DOHH2 (cell line): Measurements from ENCODE around the gene NPM1.

Source experiments
- H3F3A ChIP-seq: fragments of 200-600 bp; sonication (generic), shearing (Covaris generic); 2 replicates; pipeline ENCODE4 v1.6.0; 2016; ENCODE audit warnings: antibody characterized with exemption, mild to moderate bottlenecking; ENCODE audit not compliant: control insufficient read depth, insufficient read depth
- H3K27ac ChIP-seq: fragments of 200-600 bp; sonication (generic); 2 replicates; pipeline ENCODE4 v1.5.1; 2014; ENCODE audit warnings: low read depth, mild to moderate bottlenecking, low read length, moderate library complexity
- H3K27me3 ChIP-seq: fragments of 200-600 bp; sonication (generic); 2 replicates; pipeline ENCODE4 v1.6.1; 2014; ENCODE audit warnings: mild to moderate bottlenecking, low read length, mixed read lengths; ENCODE audit not compliant: control insufficient read depth
- H3K36me3 ChIP-seq: fragments of 200-600 bp; sonication (generic); 2 replicates; pipeline ENCODE4 v1.6.1; 2014; ENCODE audit warnings: mild to moderate bottlenecking, low read length, moderate library complexity, mixed read lengths; ENCODE audit not compliant: control insufficient read depth
- H3K4me1 ChIP-seq: fragments of 200-600 bp; sonication (generic); 2 replicates; pipeline ENCODE4 v1.6.1; 2014; ENCODE audit warnings: mild to moderate bottlenecking, low read length, mixed read lengths; ENCODE audit not compliant: control insufficient read depth
- H3K4me2 ChIP-seq: fragments of 200-600 bp; sonication (generic); 2 replicates; pipeline ENCODE4 v1.6.0; 2014; ENCODE audit warnings: mild to moderate bottlenecking, low read length, moderate library complexity
- H3K4me3 ChIP-seq: fragments of 200-600 bp; sonication (generic); 2 replicates; pipeline ENCODE4 v1.5.1; 2014; ENCODE audit warnings: mild to moderate bottlenecking, low read length, mixed read lengths
- H3K79me2 ChIP-seq: fragments of 200-600 bp; sonication (generic); 2 replicates; pipeline ENCODE4 v1.6.1; 2014; ENCODE audit warnings: mild to moderate bottlenecking, low read length, mixed read lengths; ENCODE audit not compliant: control insufficient read depth
- H3K9me2 ChIP-seq: fragments of 200-600 bp; sonication (generic); replicated peaks from 2 replicates; pipeline ENCODE4 v1.6.1; 2014; ENCODE audit warnings: mild to moderate bottlenecking, low read length, mixed read lengths; ENCODE audit not compliant: control insufficient read depth
- H3K9me3 ChIP-seq: fragments of 200-600 bp; sonication (generic); 2 replicates; pipeline ENCODE4 v1.6.1; 2014; ENCODE audit warnings: antibody characterized with exemption, low read length, mixed read lengths; ENCODE audit not compliant: control insufficient read depth, insufficient read depth
- H4K20me1 ChIP-seq: fragments of 200-600 bp; sonication (generic); 2 replicates; pipeline ENCODE4 v1.6.0; 2014; ENCODE audit warnings: low read depth, mild to moderate bottlenecking, antibody characterized with exemption, low read length, moderate library complexity; ENCODE audit not compliant: control insufficient read depth, insufficient read depth
- EZH2phosphoT487 ChIP-seq: fragments of 200-600 bp; sonication (generic); IDR thresholded peaks from 2 replicates; pipeline ENCODE4 v1.6.1; 2017; ENCODE audit warnings: borderline replicate concordance, mild to moderate bottlenecking, antibody characterized with exemption, low read length, moderate library complexity, mixed read lengths
- TF ChIP-seq, protein P1 (sequence below): fragments of 200-600 bp; sonication (generic); IDR thresholded peaks from one replicate; pipeline ENCODE4 v1.5.1; 2014; ENCODE audit warnings: antibody characterized with exemption, mild to moderate bottlenecking, low read depth, low read length; ENCODE audit not compliant: poor library complexity, severe bottlenecking

Gene NPM1

DNA sequence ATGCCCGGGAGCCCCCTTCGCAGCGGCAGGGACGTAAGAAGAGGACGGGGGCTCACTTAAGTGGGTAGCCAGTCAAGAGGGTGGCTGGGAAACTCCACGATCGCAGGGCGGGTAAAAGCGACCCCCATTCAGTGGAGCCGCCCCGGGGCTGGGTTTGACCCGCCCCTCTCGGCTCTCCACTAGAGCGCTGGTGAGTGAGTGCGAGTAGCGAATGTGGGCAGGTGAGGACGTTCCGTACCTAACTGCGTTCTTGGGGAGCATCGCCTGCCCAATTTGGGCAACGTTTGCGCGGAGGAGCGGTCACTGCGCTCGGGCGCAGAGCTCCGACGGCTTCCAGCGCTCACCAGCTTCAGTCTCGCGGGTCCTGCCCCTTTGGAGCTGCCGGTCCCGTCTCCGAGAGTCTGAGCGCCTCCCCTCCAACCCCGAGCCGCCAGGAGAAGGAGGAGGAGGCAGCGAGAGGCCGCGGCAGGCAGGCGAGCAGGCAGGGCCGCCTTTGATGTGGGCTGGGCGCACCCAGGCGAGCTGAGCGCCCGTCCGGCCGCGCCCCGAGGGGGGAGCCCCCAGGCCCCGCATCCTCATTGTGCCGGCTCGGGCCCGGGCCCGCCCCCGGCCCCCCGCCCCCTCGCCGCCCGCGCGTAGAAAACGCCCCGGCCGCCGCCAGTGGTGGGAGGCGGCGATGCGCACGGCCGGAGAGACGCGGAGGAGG is 31.5 kb downstream of the NPM1 start, which contains the start of gene FGF18:
Gene FGF18, plus strand, starts transcription at position 666 of the 706 bp plus-strand sequence. CDS start 553 bp downstream, outside the sequence.
- H3K9me3 ChIP-seq, result no peaks in the 10 kb centered on the region
- H3F3A ChIP-seq, result peaks cover 37% of the 10 kb centered on the region
- no peaks in the 10 kb centered on the region for H3K79me2 ChIP-seq
- peak within 1 kb of the TSS; percentile 51 for H3K4me3 ChIP-seq
- H3K27me3 ChIP-seq, result peaks cover 23% of the 10 kb centered on the region
- H3K27ac ChIP-seq, result no peak within 1 kb of the TSS
- H3K4me1 ChIP-seq, result peaks cover 18% of the 10 kb centered on the region
- no peak for TF ChIP-seq EZH2phosphoT487
- TF ChIP-seq, protein P1, sequence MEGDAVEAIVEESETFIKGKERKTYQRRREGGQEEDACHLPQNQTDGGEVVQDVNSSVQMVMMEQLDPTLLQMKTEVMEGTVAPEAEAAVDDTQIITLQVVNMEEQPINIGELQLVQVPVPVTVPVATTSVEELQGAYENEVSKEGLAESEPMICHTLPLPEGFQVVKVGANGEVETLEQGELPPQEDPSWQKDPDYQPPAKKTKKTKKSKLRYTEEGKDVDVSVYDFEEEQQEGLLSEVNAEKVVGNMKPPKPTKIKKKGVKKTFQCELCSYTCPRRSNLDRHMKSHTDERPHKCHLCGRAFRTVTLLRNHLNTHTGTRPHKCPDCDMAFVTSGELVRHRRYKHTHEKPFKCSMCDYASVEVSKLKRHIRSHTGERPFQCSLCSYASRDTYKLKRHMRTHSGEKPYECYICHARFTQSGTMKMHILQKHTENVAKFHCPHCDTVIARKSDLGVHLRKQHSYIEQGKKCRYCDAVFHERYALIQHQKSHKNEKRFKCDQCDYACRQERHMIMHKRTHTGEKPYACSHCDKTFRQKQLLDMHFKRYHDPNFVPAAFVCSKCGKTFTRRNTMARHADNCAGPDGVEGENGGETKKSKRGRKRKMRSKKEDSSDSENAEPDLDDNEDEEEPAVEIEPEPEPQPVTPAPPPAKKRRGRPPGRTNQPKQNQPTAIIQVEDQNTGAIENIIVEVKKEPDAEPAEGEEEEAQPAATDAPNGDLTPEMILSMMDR, result peak; percentile 42
- peak within 1 kb of the TSS; percentile 79 for H3K4me2 ChIP-seq
- H3K36me3 ChIP-seq, result no peaks in the 10 kb centered on the region
- H3K9me2 ChIP-seq, result no peaks in the 10 kb centered on the region
- H4K20me1 ChIP-seq, result no peaks in the 10 kb centered on the region

DNA sequence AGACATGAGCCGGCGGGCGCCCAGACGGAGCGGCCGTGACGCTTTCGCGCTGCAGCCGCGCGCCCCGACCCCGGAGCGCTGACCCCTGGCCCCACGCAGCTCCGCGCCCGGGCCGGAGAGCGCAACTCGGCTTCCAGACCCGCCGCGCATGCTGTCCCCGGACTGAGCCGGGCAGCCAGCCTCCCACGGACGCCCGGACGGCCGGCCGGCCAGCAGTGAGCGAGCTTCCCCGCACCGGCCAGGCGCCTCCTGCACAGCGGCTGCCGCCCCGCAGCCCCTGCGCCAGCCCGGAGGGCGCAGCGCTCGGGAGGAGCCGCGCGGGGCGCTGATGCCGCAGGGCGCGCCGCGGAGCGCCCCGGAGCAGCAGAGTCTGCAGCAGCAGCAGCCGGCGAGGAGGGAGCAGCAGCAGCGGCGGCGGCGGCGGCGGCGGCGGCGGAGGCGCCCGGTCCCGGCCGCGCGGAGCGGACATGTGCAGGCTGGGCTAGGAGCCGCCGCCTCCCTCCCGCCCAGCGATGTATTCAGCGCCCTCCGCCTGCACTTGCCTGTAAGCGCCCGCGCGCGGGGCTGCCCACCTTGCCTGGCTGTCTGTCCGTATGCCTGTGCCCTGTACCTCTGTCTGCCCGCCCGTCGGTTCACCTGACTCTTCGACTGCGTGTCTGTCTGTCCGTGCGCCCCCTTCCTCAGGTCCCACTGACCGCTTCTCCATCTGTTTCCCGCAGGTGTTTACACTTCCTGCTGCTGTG is 32.2 kb downstream of the NPM1 start:
- TF ChIP-seq EZH2phosphoT487, result no peak
- TF ChIP-seq, protein P1, result no peak
- H3K4me1 ChIP-seq, result peaks cover 18% of the 10 kb centered on the region
- H3F3A ChIP-seq, result peaks cover 32% of the 10 kb centered on the region
- no peaks in the 10 kb centered on the region for H3K9me3 ChIP-seq
- H4K20me1 ChIP-seq, result no peaks in the 10 kb centered on the region
- no peaks in the 10 kb centered on the region for H3K79me2 ChIP-seq
- peak overlapping the region; percentile 51 for H3K4me3 ChIP-seq
- H3K9me2 ChIP-seq, result no peaks in the 10 kb centered on the region
- H3K4me2 ChIP-seq, result peak overlapping the region; percentile 79
- no peak overlapping the region for H3K27ac ChIP-seq
- H3K36me3 ChIP-seq, result no peaks in the 10 kb centered on the region
- H3K27me3 ChIP-seq, result peaks cover 23% of the 10 kb centered on the region

DNA sequence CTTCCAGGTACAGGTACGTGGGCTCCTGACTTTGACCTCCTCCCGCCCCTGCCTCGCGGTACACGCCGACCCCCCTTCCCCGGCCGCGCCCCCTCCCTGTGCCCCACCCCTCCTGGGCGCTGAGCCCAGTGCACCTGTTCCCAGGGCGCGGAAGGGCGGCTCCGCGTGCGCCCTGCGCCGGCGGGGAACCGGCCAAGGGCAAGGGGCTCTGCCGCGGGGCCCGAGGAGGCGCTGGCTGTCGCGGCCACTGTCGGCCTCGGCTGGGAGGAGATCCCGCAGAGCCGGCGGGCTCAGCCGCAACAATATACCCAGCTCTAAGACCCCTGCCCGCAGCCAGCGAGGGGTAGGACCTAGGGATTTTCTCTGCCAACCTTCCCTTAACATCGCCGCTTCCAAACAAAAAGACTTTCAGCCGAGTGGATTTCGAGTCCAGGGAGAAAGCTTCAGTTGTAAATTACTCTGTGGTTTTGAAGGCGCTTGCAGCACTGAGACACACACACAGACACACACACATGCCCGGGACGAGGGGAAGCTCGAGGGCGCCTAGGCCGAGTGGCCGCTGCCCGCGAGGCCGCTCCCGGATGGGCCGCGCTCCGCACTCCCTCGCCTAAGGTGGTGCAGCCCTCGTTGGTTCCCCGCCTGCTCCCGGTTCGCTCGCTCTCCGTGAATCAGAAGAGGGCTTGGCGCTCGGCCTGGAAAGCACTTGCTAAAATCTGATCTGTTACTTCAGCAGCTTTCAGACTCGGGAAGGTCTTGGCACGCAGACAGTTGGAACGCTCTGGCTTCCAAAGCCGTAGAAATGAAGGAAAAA is 33.0 kb downstream of the NPM1 start:
- Histone ChIP-seq H3K4me3 (no peak overlapping the region), H3K36me3 (no peaks in the 10 kb centered on the region), H3K27me3 (peaks cover 23% of the 10 kb centered on the region), H3F3A (peaks cover 26% of the 10 kb centered on the region), H3K4me2 (peak overlapping the region; percentile 79; the same call in 1 of the 2 replicates), H3K79me2 (no peaks in the 10 kb centered on the region), H3K27ac (no peak overlapping the region), H3K9me3 (no peaks in the 10 kb centered on the region), H4K20me1 (no peaks in the 10 kb centered on the region), H3K4me1 (peaks cover 18% of the 10 kb centered on the region), H3K9me2 (no peaks in the 10 kb centered on the region)
- TF ChIP-seq EZH2phosphoT487, result 0 out of 2 replicates have a peak, but pooled peaks have one; percentile 48
- TF ChIP-seq, protein P1, result no peak
